HG02973 (cell line): Measurements from ENCODE around the gene NRIP1.
A peak's percentile ranks its signal among the peaks of the same experiment; 100 is the strongest.
"Not testable (repeated sequence)": the region's sequence is repeated elsewhere in the genome, so short reads cannot be mapped to it uniquely, and the experiment has no call there.

Source experiments
- ATAC-seq: cut with Tn5 transposase; IDR thresholded peaks from one replicate; pipeline ENCODE4 v1.9.1; 2021; ENCODE audit warnings: moderate library complexity; ENCODE audit not compliant: unreplicated experiment

Gene NRIP1

GRCh38 chr21:15042531-15042930 lies 22.3 kb downstream of the NRIP1 start:
- no peak for ATAC-seq

- ATAC-seq: no peak
Measured at GRCh38 chr21:15039607-15040299, 25.0 kb downstream of the NRIP1 start.

DNA sequence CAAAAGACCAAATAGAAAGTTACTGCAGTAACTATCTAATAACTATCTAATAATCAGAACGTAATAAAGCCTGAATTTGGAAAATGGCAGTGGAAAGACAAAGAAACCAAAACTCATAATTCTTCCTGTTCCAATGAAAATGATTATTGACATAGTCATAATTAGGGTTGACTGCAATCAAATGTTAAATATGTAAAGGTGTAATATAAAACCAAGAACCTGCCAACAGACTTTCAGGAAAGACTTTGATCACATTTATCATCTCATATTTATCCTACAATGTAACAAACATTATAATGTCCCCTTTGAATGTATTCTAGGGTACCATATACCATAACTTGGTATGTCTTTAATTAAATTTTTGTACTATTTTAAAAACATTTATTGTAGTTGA lies 26.9 kb downstream of the NRIP1 start:
- ATAC-seq: no peak

GRCh38 chr21:15037095-15037899 lies 27.5 kb downstream of the NRIP1 start:
- no peak for ATAC-seq

DNA sequence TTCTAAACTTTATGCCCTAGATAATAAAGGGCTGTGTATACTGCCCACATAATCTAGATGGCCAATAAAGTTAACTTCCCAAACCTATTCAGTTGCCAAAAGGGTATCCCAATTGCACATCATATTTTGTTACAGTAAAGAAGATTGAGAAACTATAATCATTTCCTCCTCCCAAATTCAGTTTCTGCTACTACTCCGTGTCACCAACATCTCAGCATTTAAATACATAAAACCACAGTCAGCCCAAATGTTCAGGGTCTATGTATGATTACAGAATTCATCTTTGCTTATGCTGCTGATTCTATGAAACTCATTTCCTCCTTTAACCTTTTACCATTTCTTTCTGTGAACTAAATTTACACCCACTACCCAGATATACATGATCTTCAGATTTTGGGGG lies 28.6 kb downstream of the NRIP1 start:
- ATAC-seq: no peak

GRCh38 chr21:15034126-15034853 lies 30.5 kb downstream of the NRIP1 start:
- ATAC-seq: no peak

DNA sequence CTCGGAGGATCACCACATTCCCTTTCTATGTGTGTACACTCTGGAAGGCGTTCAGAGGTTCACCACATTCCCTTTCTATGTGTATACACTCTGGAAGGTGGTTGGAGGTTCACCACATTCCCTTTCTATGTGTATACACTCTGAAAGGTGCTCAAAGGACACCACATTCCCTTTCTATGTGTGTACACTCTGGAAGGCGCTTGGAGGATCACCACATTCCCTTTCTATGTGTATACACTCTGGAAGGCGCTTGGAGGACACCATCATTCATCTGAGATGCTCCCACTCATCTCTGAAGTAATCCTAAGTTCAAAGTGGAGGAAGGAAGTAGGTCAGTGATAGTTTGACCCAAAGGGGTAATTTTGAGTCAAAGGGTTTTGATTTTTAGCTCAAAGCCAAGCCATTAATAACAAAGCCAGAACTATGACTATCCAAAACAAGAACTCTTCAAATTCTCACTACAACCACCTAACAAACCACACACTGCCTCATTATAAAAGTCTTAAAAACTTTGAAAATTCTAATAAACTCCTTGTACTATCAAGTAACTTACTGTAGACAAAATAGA lies 32.9 kb downstream of the NRIP1 start:
- ATAC-seq: no peak

DNA sequence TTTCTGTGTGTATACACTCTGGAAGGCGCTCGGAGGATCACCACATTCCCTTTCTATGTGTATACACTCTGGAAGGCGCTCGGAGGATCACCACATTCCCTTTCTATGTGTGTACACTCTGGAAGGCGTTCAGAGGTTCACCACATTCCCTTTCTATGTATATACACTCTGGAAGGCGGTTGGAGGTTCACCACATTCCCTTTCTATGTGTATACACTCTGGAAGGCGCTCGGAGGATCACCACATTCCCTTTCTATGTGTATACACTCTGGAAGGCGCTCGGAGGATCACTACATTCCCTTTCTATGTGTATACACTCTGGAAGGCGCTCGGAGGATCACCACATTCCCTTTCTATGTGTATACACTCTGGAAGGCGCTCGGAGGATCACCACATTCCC lies 33.4 kb downstream of the NRIP1 start:
- ATAC-seq: not testable (repeated sequence)

DNA sequence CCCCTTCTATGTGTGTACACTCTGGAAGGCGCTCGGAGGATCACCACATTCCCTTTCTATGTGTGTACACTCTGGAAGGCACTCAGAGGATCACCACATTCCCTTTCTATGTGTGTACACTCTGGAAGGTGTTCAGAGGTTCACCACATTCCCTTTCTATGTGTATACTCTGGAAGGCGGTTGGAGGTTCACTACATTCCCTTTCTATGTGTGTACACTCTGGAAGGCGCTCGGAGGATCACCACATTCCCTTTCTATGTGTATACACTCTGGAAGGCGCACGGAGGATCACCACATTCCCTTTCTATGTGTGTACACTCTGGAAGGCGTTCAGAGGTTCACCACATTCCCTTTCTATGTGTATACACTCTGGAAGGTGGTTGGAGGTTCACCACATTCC lies 33.9 kb downstream of the NRIP1 start:
- ATAC-seq: not testable (repeated sequence)

DNA sequence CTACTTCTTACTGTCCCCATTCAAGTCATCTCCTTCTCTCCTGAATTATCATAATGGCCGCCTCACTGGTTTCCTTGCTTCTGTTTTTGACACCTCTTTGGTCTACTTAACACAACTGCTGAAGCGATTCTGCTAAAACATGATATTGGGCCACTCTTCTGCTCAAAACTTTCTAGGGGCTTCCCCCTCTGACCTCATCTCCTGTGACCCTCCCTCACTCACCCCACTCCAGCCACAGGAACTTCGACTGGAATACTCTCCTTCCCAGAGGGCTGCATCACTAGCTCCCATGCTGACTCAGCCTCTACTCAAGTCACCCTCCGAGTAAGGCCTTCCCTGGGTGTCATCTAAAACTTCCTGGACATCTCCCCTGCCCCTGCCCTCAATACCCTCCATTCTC lies 35.7 kb downstream of the NRIP1 start:
- ATAC-seq: peak; percentile 46

- ATAC-seq: no peak
Measured at GRCh38 chr21:15028186-15028585, 36.6 kb downstream of the NRIP1 start.

GRCh38 chr21:15027056-15027455 lies 37.7 kb downstream of the NRIP1 start:
- ATAC-seq: no peak

DNA sequence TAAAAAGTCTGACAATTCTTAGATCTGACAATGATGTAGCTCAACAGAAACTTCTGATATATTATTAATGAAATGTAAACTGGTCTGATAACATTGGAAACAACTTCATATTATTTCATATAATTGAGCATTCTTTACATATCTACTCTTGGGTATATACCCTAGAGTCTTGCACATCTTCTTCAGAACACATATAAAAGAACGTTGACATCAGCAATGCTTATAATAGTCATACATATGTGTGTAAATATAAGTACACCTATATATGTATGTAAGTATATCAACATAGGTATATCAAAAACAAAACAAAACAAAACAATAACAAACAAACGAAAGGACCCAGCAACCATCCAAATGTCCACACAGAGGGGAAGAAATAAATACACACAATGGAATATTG lies 38.4 kb downstream of the NRIP1 start:
- no peak for ATAC-seq

DNA sequence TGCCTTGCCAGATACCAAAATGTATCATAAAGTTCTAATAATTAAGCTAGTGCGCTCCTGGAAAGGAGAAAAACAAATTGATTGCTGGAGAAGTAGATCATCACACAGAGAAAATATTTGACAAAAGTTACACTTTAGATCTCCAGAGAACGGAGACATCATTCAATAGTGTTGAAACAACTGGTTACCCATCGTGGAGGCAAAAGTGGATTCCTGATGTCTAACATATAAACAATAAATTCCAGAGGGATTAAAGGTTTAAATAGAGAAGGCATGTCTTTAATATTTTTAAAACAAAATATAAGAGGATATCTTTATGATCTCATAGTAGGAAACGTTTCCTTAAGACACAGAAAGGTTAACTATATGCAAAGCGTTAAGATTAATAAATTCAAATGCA lies 41.0 kb downstream of the NRIP1 start:
- no peak for ATAC-seq

GRCh38 chr21:15022608-15023261 lies 42.1 kb downstream of the NRIP1 start:
- no peak for ATAC-seq

DNA sequence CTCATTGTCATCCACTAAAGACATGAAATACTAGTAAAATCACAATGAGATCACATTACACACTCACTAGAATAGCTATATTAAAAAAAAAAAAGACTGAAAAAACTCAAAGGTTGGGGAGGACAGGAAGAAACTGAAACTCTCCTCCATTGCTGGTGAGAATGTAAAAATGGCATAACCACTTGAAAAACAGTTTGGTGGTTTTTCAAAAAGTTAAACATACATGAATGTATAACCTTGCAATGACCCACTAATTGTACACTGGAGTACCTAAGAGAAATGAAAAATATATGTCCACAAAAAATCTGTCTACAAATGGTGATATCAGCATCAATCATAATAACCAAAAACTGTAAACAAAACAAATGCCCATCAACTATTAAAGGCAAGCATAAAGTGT lies 44.0 kb downstream of the NRIP1 start:
- no peak for ATAC-seq

GRCh38 chr21:15018382-15018781 lies 46.4 kb downstream of the NRIP1 start:
- ATAC-seq: no peak

GRCh38 chr21:15015622-15016471 lies 49.0 kb downstream of the NRIP1 start:
- ATAC-seq: no peak

GRCh38 chr21:15014221-15014620 lies 50.6 kb downstream of the NRIP1 start:
- no peak for ATAC-seq

DNA sequence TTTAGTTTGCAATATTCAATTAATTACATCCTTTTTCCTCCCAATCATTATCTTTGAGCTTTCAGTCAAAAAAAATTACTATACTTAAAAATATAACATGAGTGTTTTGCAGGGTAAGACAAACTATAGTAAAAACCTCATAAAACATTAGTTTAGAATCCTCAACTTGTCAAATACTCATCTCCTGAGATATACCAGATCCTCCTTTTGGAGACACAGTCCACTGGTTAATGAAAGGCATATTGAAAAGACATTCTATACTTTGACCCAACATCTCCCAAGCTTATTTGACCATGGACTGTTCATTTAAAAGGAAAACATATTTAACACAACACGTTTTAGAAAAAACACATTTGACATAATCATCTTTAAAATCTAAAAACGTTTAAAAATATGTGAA lies 52.8 kb downstream of the NRIP1 start:
- ATAC-seq: no peak
